B cell (primary cell): ENCODE measurements around the gene CCR5. TPM values are rescaled to one million over a fixed set of nuclear protein-coding genes. Genes with fewer than 3 reads are reported as not detected.
"Not testable (repeated sequence)": the region's sequence is repeated elsewhere in the genome, so short reads cannot be mapped to it uniquely, and the experiment has no call there.

ENCODE experiments used
- ATAC-seq: fragments of 200-7000 bp; cut with Tn5 transposase; one replicate; pipeline ENCODE4 v1.10.0; 2021; ENCODE audit warnings: low read depth, mild to moderate bottlenecking, moderate number of reproducible peaks, moderate library complexity
- CTCF ChIA-PET: fragments of 350-600 bp; sonication (Branson Sonifier 250); formaldehyde crosslinking; loops from one replicate; lab custom pipeline; 2021; ENCODE audit warnings: antibody characterized with exemption, inconsistent platforms; lab: Charles Lee
- POLR2A ChIA-PET: fragments of 350-600 bp; sonication (Branson Sonifier 250); formaldehyde crosslinking; loops from one replicate; lab custom pipeline; 2021; ENCODE audit warnings: antibody characterized with exemption; lab: Charles Lee
- DNase-seq: peaks from one replicate; pipeline ENCODE4 v3.0.0; 2013
- H2AFZ ChIP-seq: 2 replicates; pipeline ENCODE4 v1.6.1; 2012; ENCODE audit warnings: mild to moderate bottlenecking, low read depth, low read length; ENCODE audit not compliant: insufficient read depth, poor library complexity, severe bottlenecking
- H3K27ac ChIP-seq, 2 donors: 1 replicate in 1 of 2; 2 replicates in 1 of 2; pipeline ENCODE4 v1.5.1; 2012 to 2013; ENCODE audit warnings: low read length in 2 of 2, mild to moderate bottlenecking in 2 of 2, moderate library complexity in 1 of 2
- H3K27me3 ChIP-seq, 4 experiments: fragments of 200-600 bp in 1 of 4; sonication (generic) in 1 of 4; replicated peaks in 1 of 4; 1 replicate in 2 of 4; 2 replicates in 2 of 4; pipeline versions ENCODE4 v1.6.1 to v1.7.0; 2013 to 2016; ENCODE audit warnings: low read length in 3 of 4, mild to moderate bottlenecking in 2 of 4, mixed read lengths in 1 of 4, moderate library complexity in 1 of 4; ENCODE audit not compliant: insufficient read depth in 4 of 4, control insufficient read depth in 3 of 4; ENCODE audit errors: control extremely low read depth in 1 of 4
- H3K36me3 ChIP-seq, 2 experiments: replicated peaks in 1 of 2; 1 replicate in 1 of 2; 2 replicates in 1 of 2; pipeline versions ENCODE4 v1.6.1 to v1.7.1; 2013; ENCODE audit warnings: low read length in 1 of 2; ENCODE audit not compliant: insufficient read depth in 2 of 2, control insufficient read depth in 1 of 2; ENCODE audit errors: control extremely low read depth in 1 of 2, extremely low read depth in 1 of 2
- H3K4me1 ChIP-seq, 2 donors: fragments of 200-600 bp in 1 of 2; sonication (generic) in 1 of 2; 1 replicate in 1 of 2; 2 replicates in 1 of 2; pipeline versions ENCODE4 v1.5.1 to v1.6.1; 2013 to 2017; ENCODE audit warnings: low read length in 2 of 2; ENCODE audit not compliant: control insufficient read depth in 2 of 2, insufficient read depth in 2 of 2
- H3K4me2 ChIP-seq: replicated peaks from 2 replicates; pipeline ENCODE3; 2012; ENCODE audit warnings: mild to moderate bottlenecking, low read depth, low read length; ENCODE audit not compliant: poor library complexity, severe bottlenecking
- H3K4me3 ChIP-seq, 5 experiments: fragments of 200-600 bp in 1 of 5; sonication (generic) in 1 of 5; 1 replicate in 3 of 5; 2 replicates in 2 of 5; pipeline versions ENCODE4 v1.5.1 to v1.7.0; 2011 to 2016; ENCODE audit warnings: low read length in 4 of 5, mild to moderate bottlenecking in 4 of 5, low read depth in 2 of 5, control low read depth in 1 of 5, moderate library complexity in 1 of 5; ENCODE audit not compliant: insufficient read depth in 1 of 5; ENCODE audit errors: control extremely low read depth in 1 of 5, extremely low read depth in 1 of 5
- H3K79me2 ChIP-seq: fragments of 200-600 bp; sonication (generic); one replicate; pipeline ENCODE4 v1.6.0; 2016; ENCODE audit warnings: low read length; ENCODE audit not compliant: control insufficient read depth, insufficient read depth
- H3K9ac ChIP-seq: fragments of 200-600 bp; sonication (generic); 2 replicates; pipeline ENCODE4 v1.6.1; 2017; ENCODE audit warnings: mild to moderate bottlenecking, low read length, moderate library complexity
- H3K9me3 ChIP-seq, 3 donors: one replicate each; pipeline versions ENCODE4 v1.6.1 to v1.7.1; 2013; ENCODE audit warnings: low read length in 2 of 3; ENCODE audit not compliant: control insufficient read depth in 2 of 3, insufficient read depth in 1 of 3; ENCODE audit errors: control extremely low read depth in 1 of 3
- H4K20me1 ChIP-seq: 2 replicates; pipeline ENCODE4 v1.6.0; 2012; ENCODE audit warnings: mild to moderate bottlenecking, low read length; ENCODE audit not compliant: insufficient read depth, control insufficient read depth, poor library complexity, severe bottlenecking
- H3K27ac Mint-ChIP-seq: one replicate; pipeline ENCODE4 v1.8.0; 2021; ENCODE audit warnings: mixed read lengths
- H3K27me3 Mint-ChIP-seq: one replicate; pipeline ENCODE4 v1.8.0; 2021; ENCODE audit warnings: mixed read lengths
- H3K4me1 Mint-ChIP-seq: one replicate; pipeline ENCODE4 v1.8.0; 2021; ENCODE audit warnings: mixed read lengths
- H3K4me3 Mint-ChIP-seq: one replicate; pipeline ENCODE4 v1.8.0; 2021; ENCODE audit warnings: mixed read lengths
- H3K9me3 Mint-ChIP-seq: one replicate; pipeline ENCODE4 v1.8.0; 2022; ENCODE audit warnings: mixed read lengths; ENCODE audit not compliant: insufficient read depth
- EZH2 ChIP-seq: IDR thresholded peaks from 2 replicates; pipeline ENCODE4 v1.6.1; 2012; ENCODE audit warnings: borderline replicate concordance, low read depth, mild to moderate bottlenecking, moderate library complexity, low read length; ENCODE audit not compliant: insufficient read depth, poor library complexity, severe bottlenecking
- WGBS: methylation state at CpG from one replicate; pipeline ENCODE4 v1.1.5; 2013; ENCODE audit warnings: missing lambda C conversion rate; ENCODE audit not compliant: insufficient coverage; 5-methylcytosine and 5-hydroxymethylcytosine counted together
- intact Hi-C: fragments of 100-400 bp; cut with micrococcal nuclease; formaldehyde crosslinking; loops from one replicate; pipeline ENCODE4 v1.10.0; 2022
- polyA plus RNA-seq: library from polyadenylated mRNA; depleted of rRNA; stranded (reverse); fragments of >200 nt; gene quantifications from 2 replicates; pipeline ENCODE4 v1.2.3, GENCODE V29; 2012
- total RNA-seq, 2 donors: library from RNA; stranded (reverse); fragments of 120-200 nt in 1 of 2; gene quantifications; 1 replicate in 1 of 2; 2 replicates in 1 of 2; pipeline versions ENCODE4 v1.2.3 to v1.2.4, GENCODE V29; 2013 to 2022
- TF ChIP-seq, protein P1 (sequence below): fragments of 200-600 bp; IDR thresholded peaks from one replicate; pipeline ENCODE4 v1.8.0; 2022; ENCODE audit warnings: antibody characterized with exemption, mild to moderate bottlenecking

CCR5 gene
- total and polyA plus RNA-seq, 2 donors (not counting 1 experiment from before 2014, with no cell fraction given): 0.15 to 0.21 TPM

DNA sequence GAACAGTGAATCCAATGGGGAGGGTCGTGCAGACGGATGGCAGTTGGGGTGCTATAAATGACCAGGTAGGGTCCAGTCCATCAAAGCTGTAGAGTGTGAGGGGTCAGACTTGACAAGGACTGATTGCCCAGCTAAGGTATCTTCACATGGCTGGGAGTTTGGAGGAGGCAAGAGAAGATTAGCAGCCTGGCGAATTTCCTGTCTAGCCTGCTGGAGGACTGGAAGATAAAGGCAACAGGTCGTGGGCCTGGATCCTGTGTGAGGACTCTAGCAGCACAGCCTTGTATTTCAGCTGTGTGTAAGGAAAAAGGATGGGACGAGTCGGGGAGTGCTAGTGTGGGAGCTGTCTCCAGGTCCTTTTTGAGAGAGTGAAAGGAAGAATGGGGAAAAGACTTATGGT is 18.6 kb downstream of the CCR5 start:
- Histone ChIP-seq H3K27ac (no peak overlapping the region), H3K4me2 (no peak overlapping the region), H3K27me3 (no peaks in the 10 kb centered on the region), H3K9ac (no peak overlapping the region), H3K9me3 (no peaks in the 10 kb centered on the region), H3K4me3 (no peak overlapping the region), H2AFZ (no peak overlapping the region), H3K4me1 (peaks cover 16 to 19% of the 10 kb centered on the region in 2 donors), H3K79me2 (no peaks in the 10 kb centered on the region), H3K36me3 (no peaks in the 10 kb centered on the region), H4K20me1 (no peaks in the 10 kb centered on the region)
- DNase-seq (no peak), ATAC-seq (no peak)
- H3K27ac Mint-ChIP-seq: no peak overlapping the region
- no peaks in the 10 kb centered on the region for H3K27me3 Mint-ChIP-seq
- WGBS: 92% methylated on average over 6 of the region's 6 CpGs
- TF ChIP-seq EZH2: no peak
- TF ChIP-seq, protein P1, sequence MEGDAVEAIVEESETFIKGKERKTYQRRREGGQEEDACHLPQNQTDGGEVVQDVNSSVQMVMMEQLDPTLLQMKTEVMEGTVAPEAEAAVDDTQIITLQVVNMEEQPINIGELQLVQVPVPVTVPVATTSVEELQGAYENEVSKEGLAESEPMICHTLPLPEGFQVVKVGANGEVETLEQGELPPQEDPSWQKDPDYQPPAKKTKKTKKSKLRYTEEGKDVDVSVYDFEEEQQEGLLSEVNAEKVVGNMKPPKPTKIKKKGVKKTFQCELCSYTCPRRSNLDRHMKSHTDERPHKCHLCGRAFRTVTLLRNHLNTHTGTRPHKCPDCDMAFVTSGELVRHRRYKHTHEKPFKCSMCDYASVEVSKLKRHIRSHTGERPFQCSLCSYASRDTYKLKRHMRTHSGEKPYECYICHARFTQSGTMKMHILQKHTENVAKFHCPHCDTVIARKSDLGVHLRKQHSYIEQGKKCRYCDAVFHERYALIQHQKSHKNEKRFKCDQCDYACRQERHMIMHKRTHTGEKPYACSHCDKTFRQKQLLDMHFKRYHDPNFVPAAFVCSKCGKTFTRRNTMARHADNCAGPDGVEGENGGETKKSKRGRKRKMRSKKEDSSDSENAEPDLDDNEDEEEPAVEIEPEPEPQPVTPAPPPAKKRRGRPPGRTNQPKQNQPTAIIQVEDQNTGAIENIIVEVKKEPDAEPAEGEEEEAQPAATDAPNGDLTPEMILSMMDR: no peak
- peaks cover 15% of the 10 kb centered on the region for H3K4me1 Mint-ChIP-seq
- H3K4me3 Mint-ChIP-seq: no peak overlapping the region
- intact Hi-C loops: no loop called here
- H3K9me3 Mint-ChIP-seq: no peaks in the 10 kb centered on the region
- POLR2A ChIA-PET: interaction anchor here (0.6 kb wide), 1 partner anchor 89 kb away, joined by 6 read pairs; no protein-coding TSS in a partner anchor
- CTCF ChIA-PET: interaction anchor here (1.0 to 1.2 kb wide), 2 partner anchors 9 to 312 kb away, joined by 3 read pairs; no protein-coding TSS in a partner anchor

DNA sequence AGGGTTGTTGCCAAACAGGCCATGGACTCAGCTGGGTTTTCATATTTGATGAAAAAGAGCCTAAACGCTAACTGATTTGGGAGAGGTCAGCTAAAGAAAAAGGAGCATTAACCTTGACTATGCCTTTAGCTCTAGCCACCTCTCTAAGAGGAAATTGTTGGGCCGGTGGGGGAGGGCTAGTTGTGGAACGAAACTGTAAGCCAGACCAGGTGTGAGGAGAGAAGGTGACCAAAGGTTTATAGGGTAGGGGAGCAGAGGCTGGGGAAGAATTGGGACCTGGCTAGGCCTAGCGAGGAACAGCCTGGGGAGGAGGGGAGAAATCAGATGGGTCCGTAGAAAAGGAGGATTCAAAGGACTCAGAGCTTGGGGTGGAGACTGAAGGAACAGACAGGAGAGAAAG is 20.8 kb downstream of the CCR5 start:
- peaks cover 18% of the 10 kb centered on the region for H3K4me1 Mint-ChIP-seq
- H3K27me3 Mint-ChIP-seq, H3K9me3 ChIP-seq, H3K4me3 Mint-ChIP-seq, H4K20me1 ChIP-seq, DNase-seq, H3K79me2 ChIP-seq, intact Hi-C loops, H3K4me2 ChIP-seq, H3K27ac ChIP-seq, H3K9ac ChIP-seq, H3K27ac Mint-ChIP-seq, H2AFZ ChIP-seq, POLR2A ChIA-PET, H3K4me3 ChIP-seq, H3K4me1 ChIP-seq, ATAC-seq, H3K27me3 ChIP-seq, H3K9me3 Mint-ChIP-seq, H3K36me3 ChIP-seq: not testable (repeated sequence)
- CTCF ChIA-PET: interaction anchor here (1.1 kb wide), 1 partner anchor 13 kb away, joined by 4 read pairs; no protein-coding TSS in a partner anchor
- 95% methylated on average over 4 of the region's 5 CpGs for WGBS
